ES-I3 (cell line): Measurements from ENCODE around the gene RNGTT.
"Not testable (repeated sequence)": the region's sequence is repeated elsewhere in the genome, so short reads cannot be mapped to it uniquely, and the experiment has no call there.

Source experiments
- H3K36me3 ChIP-seq: 2 replicates; pipeline ENCODE4 v1.6.1; 2013; ENCODE audit warnings: mild to moderate bottlenecking, low read length, control low read depth, moderate library complexity; ENCODE audit not compliant: insufficient read depth
- H3K4me1 ChIP-seq: 2 replicates; pipeline ENCODE4 v1.6.1; 2013; ENCODE audit warnings: mild to moderate bottlenecking, control low read depth, low read length; ENCODE audit not compliant: insufficient read depth
- H3K9ac ChIP-seq: 2 replicates; pipeline ENCODE4 v1.6.1; 2013; ENCODE audit warnings: low read depth, mild to moderate bottlenecking, low read length, moderate library complexity
- H3K9me3 ChIP-seq: 2 replicates; pipeline ENCODE4 v1.6.1; 2013; ENCODE audit warnings: mild to moderate bottlenecking, low read length, moderate library complexity; ENCODE audit not compliant: control insufficient read depth, insufficient read depth

The RNGTT gene

GRCh38 chr6:88952065-88952704, 11.2 kb downstream of the RNGTT start:
- H3K36me3 ChIP-seq = no peaks in the 10 kb centered on the region
- peaks cover 15% of the 10 kb centered on the region; the same call in 1 of the 2 replicates for H3K9me3 ChIP-seq
- H3K4me1 ChIP-seq = no peaks in the 10 kb centered on the region
- H3K9ac ChIP-seq = no peak overlapping the region

- Histone ChIP-seq H3K9ac (no peak overlapping the region), H3K4me1 (no peaks in the 10 kb centered on the region), H3K36me3 (no peaks in the 10 kb centered on the region), H3K9me3 (peaks cover 8% of the 10 kb centered on the region; the same call in 1 of the 2 replicates)
Measured at GRCh38 chr6:88945415-88946008, 17.9 kb downstream of the RNGTT start.

DNA sequence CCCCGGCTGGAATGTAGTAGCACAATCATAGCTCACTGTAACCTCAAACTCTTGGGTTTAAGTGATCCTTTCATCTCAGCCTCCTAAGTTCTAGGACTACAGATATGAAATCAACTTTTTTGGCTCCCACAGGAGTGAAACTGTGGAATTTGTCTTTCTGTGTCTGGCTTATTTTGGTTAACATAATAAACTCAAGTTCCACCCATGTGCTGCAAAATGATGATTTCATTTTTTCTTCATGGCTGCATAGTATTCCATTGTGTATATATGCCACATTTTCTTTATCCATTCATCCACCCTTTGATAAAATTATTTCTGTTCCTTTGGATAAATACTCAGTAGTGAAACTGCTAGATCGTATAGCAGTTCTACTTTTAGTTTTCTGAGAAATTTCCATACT, 29.9 kb downstream of the RNGTT start:
- Histone ChIP-seq H3K4me1 (no peaks in the 10 kb centered on the region), H3K9me3 (no peaks in the 10 kb centered on the region; the same call in 1 of the 2 replicates), H3K36me3 (0 out of 2 replicates have a peak, but pooled peaks cover 4% of the 10 kb centered on the region), H3K9ac (no peak overlapping the region)

- not testable (repeated sequence) for H3K36me3 ChIP-seq, H3K9me3 ChIP-seq, H3K4me1 ChIP-seq, H3K9ac ChIP-seq
Measured at GRCh38 chr6:88932019-88932418, 31.4 kb downstream of the RNGTT start.

DNA sequence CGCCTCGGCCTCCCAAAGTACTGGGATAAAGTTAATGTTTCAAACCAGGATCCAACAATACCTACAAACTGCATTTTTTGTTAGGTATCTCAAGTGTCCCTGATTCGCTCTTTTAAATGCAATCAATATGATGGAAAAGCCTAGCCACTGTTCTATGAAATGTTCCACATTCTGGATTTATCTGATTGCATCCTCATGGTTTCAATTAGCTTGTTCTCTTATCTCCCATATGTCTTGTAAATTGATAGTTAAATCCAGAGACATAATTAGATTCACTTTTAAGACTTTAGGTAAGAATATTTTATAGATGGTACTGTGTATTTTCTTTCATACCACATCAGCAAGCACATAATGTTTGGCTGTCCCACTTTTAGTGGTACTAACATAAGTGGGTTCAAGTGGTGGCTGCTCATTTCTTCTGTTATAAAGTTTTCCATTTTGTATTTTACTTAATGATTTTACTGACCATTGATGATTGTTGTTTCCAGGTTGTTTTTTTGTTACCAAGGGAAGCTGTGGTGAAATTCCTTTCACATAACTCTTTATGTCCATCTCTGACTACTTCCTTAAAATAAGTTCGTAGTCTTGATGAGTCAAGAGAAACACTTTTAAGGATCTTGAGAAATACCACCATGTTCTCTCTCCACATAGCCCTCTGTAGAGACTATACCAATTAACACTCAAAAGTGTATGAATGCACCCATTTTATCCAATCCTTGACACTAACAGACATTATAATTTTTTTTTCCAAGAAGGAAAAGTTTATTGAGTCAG, 40.5 kb downstream of the RNGTT start:
- no peaks in the 10 kb centered on the region for H3K9me3 ChIP-seq
- H3K9ac ChIP-seq = no peak overlapping the region
- H3K4me1 ChIP-seq = no peaks in the 10 kb centered on the region
- H3K36me3 ChIP-seq = no peaks in the 10 kb centered on the region; the same call in 1 of the 2 replicates

DNA sequence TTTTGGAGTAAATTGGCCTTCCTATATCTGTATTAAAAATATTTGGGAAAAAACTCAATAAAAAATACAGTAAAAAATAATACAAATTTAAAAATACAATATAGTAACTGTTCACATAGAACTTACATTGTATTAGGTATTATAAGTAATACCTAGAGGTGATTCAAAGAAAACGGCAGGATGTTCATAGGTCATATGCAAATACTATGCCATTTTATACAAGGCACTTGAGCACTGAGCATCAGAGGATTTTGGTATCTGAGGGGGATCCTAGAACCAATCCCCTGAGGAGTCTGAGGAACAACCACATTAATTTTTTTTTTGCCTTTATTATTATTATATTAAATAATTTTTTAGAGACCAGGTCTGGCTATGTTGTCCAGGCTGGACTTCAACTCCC, 41.7 kb downstream of the RNGTT start:
- Histone ChIP-seq H3K9me3 (no peaks in the 10 kb centered on the region), H3K4me1 (no peaks in the 10 kb centered on the region), H3K9ac (no peak overlapping the region), H3K36me3 (no peaks in the 10 kb centered on the region; the same call in 1 of the 2 replicates)

GRCh38 chr6:88920774-88921733, 42.4 kb downstream of the RNGTT start:
- Histone ChIP-seq H3K36me3 (no peaks in the 10 kb centered on the region; the same call in 1 of the 2 replicates), H3K4me1 (no peaks in the 10 kb centered on the region)

DNA sequence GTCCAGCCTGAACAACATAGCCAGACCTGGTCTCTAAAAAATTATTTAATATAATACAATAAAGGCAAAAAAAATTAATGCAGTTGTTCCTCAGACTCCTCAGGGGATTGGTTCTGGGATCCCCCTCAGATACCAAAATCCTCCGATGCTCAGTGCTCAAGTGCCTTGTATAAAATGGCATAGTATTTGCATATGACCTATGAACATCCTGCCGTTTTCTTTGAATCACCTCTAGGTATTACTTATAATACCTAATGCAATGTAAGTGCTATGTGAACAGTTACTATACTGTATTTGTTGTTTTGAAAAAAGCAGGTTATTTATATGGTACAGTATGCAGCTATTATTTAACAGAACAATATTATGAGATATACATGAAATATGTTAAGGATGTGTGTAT, 43.3 kb downstream of the RNGTT start:
- Histone ChIP-seq H3K4me1 (no peaks in the 10 kb centered on the region), H3K36me3 (no peaks in the 10 kb centered on the region; the same call in 1 of the 2 replicates), H3K9me3 (no peaks in the 10 kb centered on the region), H3K9ac (no peak overlapping the region)

More at GRCh38 chr6:88920774-88921733, 42.4 kb downstream of the RNGTT start:
- no peak overlapping the region for H3K9ac ChIP-seq
- H3K9me3 ChIP-seq = no peaks in the 10 kb centered on the region

GRCh38 chr6:88919032-88919431, 44.4 kb downstream of the RNGTT start:
- no peaks in the 10 kb centered on the region; the same call in 1 of the 2 replicates for H3K36me3 ChIP-seq

GRCh38 chr6:88916615-88917208, 46.7 kb downstream of the RNGTT start:
- Histone ChIP-seq H3K36me3 (no peaks in the 10 kb centered on the region), H3K9me3 (no peaks in the 10 kb centered on the region), H3K4me1 (peaks cover 18% of the 10 kb centered on the region), H3K9ac (no peak overlapping the region)

More at GRCh38 chr6:88919032-88919431, 44.4 kb downstream of the RNGTT start:
- H3K9ac ChIP-seq = no peak overlapping the region
- H3K4me1 ChIP-seq = peaks cover 8% of the 10 kb centered on the region; the same call in 1 of the 2 replicates
- H3K9me3 ChIP-seq = no peaks in the 10 kb centered on the region

DNA sequence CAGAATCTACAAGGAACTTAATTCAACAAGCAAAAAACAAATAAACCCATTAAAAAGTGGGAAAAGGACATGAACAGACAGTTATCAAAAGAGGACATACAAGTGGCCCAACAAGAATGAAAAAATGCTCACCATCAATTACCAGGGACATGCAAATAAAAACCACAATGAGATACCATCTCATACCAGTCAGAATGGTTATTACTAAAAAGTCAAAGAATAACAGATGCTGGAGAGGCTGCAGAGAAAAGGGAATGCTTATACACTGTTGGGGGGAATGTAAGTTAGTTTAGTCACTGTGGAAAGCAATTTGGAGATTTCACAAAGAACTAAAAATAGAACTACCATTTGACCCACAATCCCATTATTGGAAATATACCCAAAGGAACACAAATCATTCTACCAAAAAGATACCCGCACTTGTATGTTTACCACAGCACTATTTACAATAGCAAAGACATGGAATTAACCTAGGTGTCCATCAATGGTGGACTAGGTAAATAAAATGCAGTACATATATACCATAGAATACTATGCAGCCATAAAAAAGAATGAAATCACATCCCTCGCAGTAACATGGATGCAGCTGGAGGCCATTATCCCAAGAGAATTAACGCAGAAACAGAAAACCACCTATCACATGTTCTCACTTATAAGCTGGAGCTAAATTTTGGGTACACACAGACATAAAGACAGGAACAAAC, 48.4 kb downstream of the RNGTT start:
- Histone ChIP-seq H3K9ac (no peak overlapping the region), H3K9me3 (no peaks in the 10 kb centered on the region), H3K4me1 (peaks cover 18% of the 10 kb centered on the region), H3K36me3 (no peaks in the 10 kb centered on the region)

DNA sequence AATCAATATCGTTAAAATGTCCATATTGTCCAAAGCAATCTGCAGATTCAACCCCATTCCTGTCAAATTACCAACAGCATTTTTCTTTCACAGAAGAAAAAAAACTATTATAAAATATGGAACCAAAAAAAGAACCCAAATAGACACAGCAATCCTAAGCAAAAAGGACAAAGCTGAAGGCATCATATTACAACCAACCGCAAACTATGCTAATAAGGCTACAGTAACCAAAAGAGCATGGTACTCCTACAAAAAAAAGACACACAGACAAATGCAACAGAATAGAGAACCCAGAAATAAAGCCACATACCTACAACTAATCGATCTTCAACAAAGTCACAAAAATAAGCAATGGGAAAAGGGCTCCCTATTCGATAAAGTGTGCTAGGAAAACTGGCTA, 49.2 kb downstream of the RNGTT start:
- Histone ChIP-seq H3K4me1 (peaks cover 18% of the 10 kb centered on the region), H3K9me3 (no peaks in the 10 kb centered on the region), H3K36me3 (no peaks in the 10 kb centered on the region), H3K9ac (no peak overlapping the region)

- H3K9me3 ChIP-seq = no peaks in the 10 kb centered on the region
- H3K4me1 ChIP-seq = peaks cover 18% of the 10 kb centered on the region
- no peak overlapping the region for H3K9ac ChIP-seq
- no peaks in the 10 kb centered on the region for H3K36me3 ChIP-seq
Measured at GRCh38 chr6:88913471-88913870, 49.9 kb downstream of the RNGTT start.
